HCEC 1CT (cell line): Measurements from ENCODE around the gene EME2.

Source experiments
- DNase-seq: peaks from one replicate; pipeline ENCODE4 v3.0.0-alpha.2; 2017

EME2 gene

GRCh38 chr16:1820946-1821290 lies 48.3 kb downstream of the EME2 start:
- no peak for DNase-seq

GRCh38 chr16:1821861-1822611 lies 49.4 kb downstream of the EME2 start:
- no peak for DNase-seq

- no peak for DNase-seq
Observed at GRCh38 chr16:1822801-1823200, 50.2 kb downstream of the EME2 start.

- peak; percentile 40 for DNase-seq
Observed at GRCh38 chr16:1823821-1824220, 51.2 kb downstream of the EME2 start.

- no peak for DNase-seq
Observed at GRCh38 chr16:1825381-1825863, 52.8 kb downstream of the EME2 start.
